OCI-LY7 (cell line): ENCODE results near the gene FCGR3B. TPM values are rescaled to one million over a fixed set of nuclear protein-coding genes. Genes with fewer than 3 reads are reported as not detected.

Source experiments
- total RNA-seq, 2 experiments: library from RNA; depleted of rRNA in 1 of 2; stranded (reverse); fragments of >200 nt in 1 of 2; shearing (Covaris generic) in 1 of 2; gene quantifications; 2 replicates each; pipeline ENCODE4 v1.2.3, GENCODE V29; 2014 to 2022

Gene FCGR3B
- total RNA-seq, 2 experiments from 2014 or later = not detected

Other genes with a start within 250 kb of the FCGR3B start
- 1.1 and 1.4 TPM in 2 replicates for gene FCGR2A, start 125.7 kb downstream of the FCGR3B start, total RNA-seq (2014; rRNA removed; shearing (Covaris generic))
- gene FCGR2A, start 125.7 kb downstream of the FCGR3B start, total RNA-seq (2022) = 0.42 and 0.53 TPM in 2 replicates
- gene HSPA6, start 106.6 kb downstream of the FCGR3B start, total RNA-seq (2014; rRNA removed; shearing (Covaris generic)) = not detected in 2 replicates
- 0.13 TPM in 1 of 2 replicates, not detected in the other for gene HSPA6, start 106.6 kb downstream of the FCGR3B start, total RNA-seq (2022)
- not detected in 2 replicates for gene FCGR3A, start 81.4 kb downstream of the FCGR3B start, total RNA-seq (2014; rRNA removed; shearing (Covaris generic))
- not detected in 2 replicates for gene FCGR3A, start 81.4 kb downstream of the FCGR3B start, total RNA-seq (2022)
- 4.6 TPM in 2 replicates for gene FCGR2B, start 32.0 kb upstream of the FCGR3B start, total RNA-seq (2014; rRNA removed; shearing (Covaris generic))
- gene FCGR2B, start 32.0 kb upstream of the FCGR3B start, total RNA-seq (2022) = 1.9 and 4.8 TPM in 2 replicates
- gene FCRLA, start 76.1 kb upstream of the FCGR3B start, total RNA-seq (2014; rRNA removed; shearing (Covaris generic)) = 524 and 672 TPM in 2 replicates
- 409 and 447 TPM in 2 replicates for gene FCRLA, start 76.1 kb upstream of the FCGR3B start, total RNA-seq (2022)
- gene FCRLB, start 90.4 kb upstream of the FCGR3B start, total RNA-seq (2014; rRNA removed; shearing (Covaris generic)) = 2.6 and 4.9 TPM in 2 replicates
- 3.3 and 3.8 TPM in 2 replicates for gene FCRLB, start 90.4 kb upstream of the FCGR3B start, total RNA-seq (2022)
- 43.9 and 71.5 TPM in 2 replicates for gene DUSP12, start 118.6 kb upstream of the FCGR3B start, total RNA-seq (2014; rRNA removed; shearing (Covaris generic))
- 37.3 and 40.8 TPM in 2 replicates for gene DUSP12, start 118.6 kb upstream of the FCGR3B start, total RNA-seq (2022)
- 8.5 and 10.2 TPM in 2 replicates for gene ATF6, start 135.1 kb upstream of the FCGR3B start, total RNA-seq (2014; rRNA removed; shearing (Covaris generic))
- 12.9 and 13.9 TPM in 2 replicates for gene ATF6, start 135.1 kb upstream of the FCGR3B start, total RNA-seq (2022)